Hepatocyte (in vitro differentiated cells): ENCODE results near the gene TP53. TPM values are rescaled to one million over a fixed set of nuclear protein-coding genes. Genes with fewer than 3 reads are reported as not detected.

Experiments
- DNase-seq: peaks from one replicate; pipeline ENCODE4 v3.0.0-alpha.2; 2016; ENCODE audit warnings: low spot score
- H2AFZ ChIP-seq: fragments of 200-600 bp; sonication (generic); 2 replicates; pipeline ENCODE4 v1.6.0; 2016; ENCODE audit warnings: antibody characterized with exemption, mild to moderate bottlenecking
- H3K27ac ChIP-seq: fragments of 200-600 bp; sonication (generic); 2 replicates; pipeline ENCODE4 v1.5.1; 2016; ENCODE audit warnings: mild to moderate bottlenecking
- H3K27me3 ChIP-seq: fragments of 200-600 bp; sonication (generic); 2 replicates; pipeline ENCODE4 v1.6.1; 2016
- H3K36me3 ChIP-seq: fragments of 200-600 bp; sonication (generic); replicated peaks from 2 replicates; pipeline ENCODE4 v1.5.1; 2016; ENCODE audit warnings: low read depth; ENCODE audit not compliant: insufficient read depth
- H3K4me1 ChIP-seq: fragments of 200-600 bp; sonication (generic); 2 replicates; pipeline ENCODE4 v1.5.1; 2016; ENCODE audit warnings: mild to moderate bottlenecking, moderate library complexity; ENCODE audit not compliant: insufficient read depth
- H3K4me2 ChIP-seq: fragments of 200-600 bp; sonication (generic); 2 replicates; pipeline ENCODE4 v1.6.0; 2016
- H3K4me3 ChIP-seq: fragments of 200-600 bp; sonication (generic); 2 replicates; pipeline ENCODE4 v1.5.1; 2016; ENCODE audit warnings: mild to moderate bottlenecking
- H3K79me2 ChIP-seq: fragments of 200-600 bp; sonication (generic); 2 replicates; pipeline ENCODE4 v1.6.0; 2017; ENCODE audit warnings: mild to moderate bottlenecking
- H3K9me2 ChIP-seq: fragments of 200-600 bp; sonication (generic); replicated peaks from 2 replicates; pipeline ENCODE4 v1.6.0; 2017; ENCODE audit warnings: mild to moderate bottlenecking; ENCODE audit not compliant: insufficient read depth
- H3K9me3 ChIP-seq: fragments of 200-600 bp; sonication (generic); 2 replicates; pipeline ENCODE4 v1.5.1; 2016; ENCODE audit warnings: low read depth, mild to moderate bottlenecking
- H4K20me1 ChIP-seq: fragments of 200-600 bp; sonication (generic); 2 replicates; pipeline ENCODE4 v1.6.0; 2016; ENCODE audit warnings: mild to moderate bottlenecking; ENCODE audit not compliant: insufficient read depth, poor library complexity, severe bottlenecking
- CTCF ChIP-seq: fragments of 200-600 bp; sonication (generic); IDR thresholded peaks from 2 replicates; pipeline ENCODE4 v1.5.1; 2016; ENCODE audit warnings: antibody characterized with exemption, mild to moderate bottlenecking; ENCODE audit not compliant: poor library complexity
- EZH2 ChIP-seq: fragments of 200-600 bp; sonication (generic); IDR thresholded peaks from 2 replicates; pipeline ENCODE4 v1.6.1; 2016; ENCODE audit warnings: antibody characterized with exemption, mild to moderate bottlenecking, borderline replicate concordance
- EZH2phosphoT487 ChIP-seq: fragments of 200-600 bp; sonication (generic); IDR thresholded peaks from one replicate; pipeline ENCODE4 v1.6.1; 2018; ENCODE audit warnings: antibody characterized with exemption, mild to moderate bottlenecking, low read depth, moderate library complexity; ENCODE audit not compliant: unreplicated experiment, severe bottlenecking
- WGBS: methylation state at CpG from one replicate; pipeline ENCODE4 v1.1.6; 2016; ENCODE audit warnings: low lambda C conversion rate; ENCODE audit errors: missing lambda C conversion rate; 5-methylcytosine and 5-hydroxymethylcytosine counted together
- polyA plus RNA-seq: library from polyadenylated mRNA; unstranded; fragments of >200 nt; fragmentation: Nextera tagmentation; extraction: Ambion mirVana; gene quantifications from 2 replicates; pipeline ENCODE4 v1.2.1, GENCODE V29; 2016
- total RNA-seq: library from RNA; depleted of rRNA; stranded (reverse); fragments of >200 nt; gene quantifications from 2 replicates; pipeline ENCODE4 v1.2.3, GENCODE V29; 2014

The TP53 gene
- total and polyA plus RNA-seq, 2 experiments from 2014 or later: 29.6 to 31.7 TPM

DNA sequence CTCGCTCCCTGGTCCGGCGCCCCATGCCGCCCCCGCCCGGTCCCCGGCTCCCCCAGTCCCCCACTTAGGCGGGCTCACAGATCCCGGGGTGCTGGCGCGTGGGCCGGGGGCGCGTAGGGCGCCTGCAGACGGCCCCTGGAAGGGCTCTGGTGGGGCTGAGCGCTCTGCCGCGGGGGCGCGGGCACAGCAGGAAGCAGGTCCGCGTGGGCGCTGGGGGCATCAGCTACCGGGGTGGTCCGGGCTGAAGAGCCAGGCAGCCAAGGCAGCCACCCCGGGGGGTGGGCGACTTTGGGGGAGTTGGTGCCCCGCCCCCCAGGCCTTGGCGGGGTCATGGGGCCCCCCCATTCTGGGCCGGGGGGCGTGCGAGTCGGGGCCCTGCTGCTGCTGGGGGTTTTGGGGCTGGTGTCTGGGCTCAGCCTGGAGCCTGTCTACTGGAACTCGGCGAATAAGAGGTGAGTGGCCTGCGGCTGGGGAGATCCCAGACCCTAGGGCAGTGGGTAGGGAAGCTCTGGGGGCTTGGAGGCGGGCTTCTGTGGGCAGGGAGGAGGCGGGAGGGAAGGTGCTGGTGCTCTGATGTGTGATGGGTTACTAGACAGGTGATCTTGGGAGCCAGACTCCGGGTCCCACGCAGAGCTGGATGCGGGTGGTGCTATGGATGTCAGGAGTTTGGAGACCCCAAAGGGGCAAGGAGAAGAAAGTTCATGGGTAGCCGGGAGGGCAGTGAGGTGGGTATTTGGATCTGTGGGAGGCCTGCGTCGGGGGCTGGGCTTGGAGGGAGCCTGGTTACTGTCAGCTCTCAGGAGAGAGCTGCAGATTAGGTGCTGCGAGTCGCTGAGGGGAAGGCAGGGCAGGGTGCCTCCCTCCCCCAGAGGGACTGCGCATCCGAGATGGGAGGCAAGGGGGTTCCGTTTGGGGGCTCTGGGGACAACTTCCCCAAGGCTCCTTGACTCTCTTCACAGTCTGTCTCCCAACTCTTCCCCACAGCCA, 18.3 kb upstream of the TP53 start:
- H2AFZ ChIP-seq: peak overlapping the region; percentile 77
- no peak for DNase-seq
- H4K20me1 ChIP-seq: no peaks in the 10 kb centered on the region
- H3K27ac ChIP-seq: no peak overlapping the region
- H3K4me1 ChIP-seq: peaks cover 22% of the 10 kb centered on the region
- WGBS: 5% methylated on average over 21 of the region's 50 CpGs
- no peak for TF ChIP-seq EZH2
- no peak for TF ChIP-seq EZH2phosphoT487
- TF ChIP-seq CTCF: no peak
- H3K9me3 ChIP-seq: no peaks in the 10 kb centered on the region
- peak overlapping the region; percentile 95 for H3K4me2 ChIP-seq
- H3K36me3 ChIP-seq: no peaks in the 10 kb centered on the region
- H3K9me2 ChIP-seq: no peaks in the 10 kb centered on the region
- H3K4me3 ChIP-seq: peak overlapping the region; percentile 94
- H3K27me3 ChIP-seq: peaks cover 16% of the 10 kb centered on the region
- H3K79me2 ChIP-seq: peaks cover 6% of the 10 kb centered on the region

DNA sequence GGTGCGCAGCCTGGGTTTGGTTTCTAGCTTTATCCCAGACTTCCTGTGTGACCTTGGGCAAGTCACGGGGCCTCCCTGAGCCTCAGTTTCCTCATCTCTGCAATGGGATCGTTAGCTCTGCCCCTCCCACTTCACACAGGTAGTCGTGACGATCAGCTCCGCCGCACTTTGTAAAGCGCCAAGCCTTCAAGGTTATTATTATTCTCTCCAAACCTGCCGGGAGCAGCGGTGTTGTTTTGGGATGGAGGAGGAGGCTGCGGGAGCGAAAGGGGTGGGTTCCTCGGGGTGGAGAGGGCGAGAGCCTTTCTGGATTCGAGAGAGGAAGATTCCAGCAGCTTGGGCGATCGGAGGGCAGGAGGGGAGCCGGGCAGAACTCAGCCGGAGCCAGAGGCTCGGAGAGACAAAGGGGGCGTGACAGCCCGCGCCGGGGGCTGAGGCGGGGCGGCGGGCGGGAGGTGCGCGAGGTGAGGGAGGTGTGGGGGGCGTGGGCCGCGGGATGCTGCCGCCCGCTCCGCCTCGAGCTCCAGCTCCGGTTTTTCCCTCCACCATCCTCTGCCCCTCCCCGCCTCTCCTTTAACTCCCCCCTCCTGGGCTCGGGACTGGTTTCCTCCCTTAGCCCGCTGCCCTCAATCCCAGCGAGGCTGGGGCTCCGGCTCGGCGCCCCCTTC, 17.4 kb upstream of the TP53 start, which contains the start of gene EFNB3:
Gene EFNB3, plus strand, starts transcription at position 602 of the 668 bp plus-strand sequence. CDS start 397 bp downstream, outside the sequence.
- H4K20me1 ChIP-seq: no peaks in the 10 kb centered on the region
- peak within 1 kb of the TSS; percentile 77 for H2AFZ ChIP-seq
- TF ChIP-seq EZH2 (no peak), CTCF (no peak), EZH2phosphoT487 (no peak)
- H3K4me1 ChIP-seq: peaks cover 22% of the 10 kb centered on the region
- peak within 1 kb of the TSS; percentile 67 for H3K27ac ChIP-seq
- H3K9me3 ChIP-seq: no peaks in the 10 kb centered on the region
- peaks cover 16% of the 10 kb centered on the region for H3K27me3 ChIP-seq
- no peaks in the 10 kb centered on the region for H3K36me3 ChIP-seq
- DNase-seq: peak; percentile 80
- 3% methylated on average over 13 of the region's 45 CpGs for WGBS
- H3K4me2 ChIP-seq: peak within 1 kb of the TSS; percentile 95
- H3K79me2 ChIP-seq: peaks cover 6% of the 10 kb centered on the region
- H3K4me3 ChIP-seq: peak within 1 kb of the TSS; percentile 94
- H3K9me2 ChIP-seq: no peaks in the 10 kb centered on the region

DNA sequence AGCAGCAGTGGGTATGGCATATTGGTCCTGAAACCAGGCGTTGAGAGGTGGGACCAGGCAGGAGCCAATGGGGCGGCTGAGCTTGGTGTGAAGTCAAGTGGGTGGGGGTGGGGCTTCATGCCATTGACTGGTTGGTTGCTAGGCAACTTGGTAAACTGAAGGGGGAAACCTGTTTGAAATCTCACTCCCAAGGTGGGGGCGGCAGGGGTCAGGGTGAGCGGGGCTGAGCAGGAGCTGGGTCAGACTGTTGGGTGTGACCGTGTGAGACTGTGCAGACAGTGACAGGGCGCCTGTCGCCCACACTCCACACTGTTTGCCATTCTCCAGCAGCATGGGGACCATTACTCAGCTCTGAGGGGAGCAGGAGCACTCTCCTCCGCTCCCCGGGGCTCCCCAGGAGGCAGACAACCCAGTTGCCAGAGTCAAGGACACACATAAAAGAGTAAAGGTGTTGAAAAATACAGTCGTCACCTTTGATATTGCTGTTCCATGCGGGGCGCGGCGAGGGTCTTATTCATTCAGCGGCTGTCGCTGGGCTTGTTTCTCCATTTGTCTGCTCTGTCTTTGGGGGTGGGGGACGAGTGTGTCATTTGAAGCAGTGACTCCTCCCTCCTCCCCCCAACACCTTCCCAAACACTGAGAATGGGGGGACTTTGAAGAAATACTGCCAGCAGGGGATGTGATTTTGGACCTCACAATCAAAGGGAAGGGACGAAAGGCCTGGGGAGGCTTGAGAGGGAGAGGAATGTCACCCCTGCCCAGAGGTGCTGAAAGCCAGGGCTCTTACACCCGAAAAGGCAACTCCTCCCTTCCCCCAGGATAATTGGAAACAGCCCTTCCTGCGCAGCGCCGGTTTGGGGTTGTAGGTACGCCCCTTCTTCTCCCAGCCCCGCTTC, 16.5 kb upstream of the TP53 start:
- H3K27ac ChIP-seq: peak overlapping the region; percentile 67
- H3K4me2 ChIP-seq: peak overlapping the region; percentile 95
- peaks cover 16% of the 10 kb centered on the region for H3K27me3 ChIP-seq
- no peaks in the 10 kb centered on the region for H3K9me3 ChIP-seq
- H3K9me2 ChIP-seq: no peaks in the 10 kb centered on the region
- H4K20me1 ChIP-seq: no peaks in the 10 kb centered on the region
- TF ChIP-seq CTCF (no peak), EZH2 (no peak), EZH2phosphoT487 (no peak)
- peaks cover 6% of the 10 kb centered on the region for H3K79me2 ChIP-seq
- 16% methylated on average over 24 of the region's 24 CpGs for WGBS
- H3K36me3 ChIP-seq: no peaks in the 10 kb centered on the region
- no peak overlapping the region for H2AFZ ChIP-seq
- H3K4me3 ChIP-seq: no peak overlapping the region
- H3K4me1 ChIP-seq: peaks cover 22% of the 10 kb centered on the region
- peak; percentile 90 for DNase-seq
